K562 (cell line): ENCODE data around the gene LRRC10. TPM values are rescaled to one million over a fixed set of nuclear protein-coding genes. Genes with fewer than 3 reads are reported as not detected.

ENCODE experiments used
- ATAC-seq: fragments of 200-7000 bp; cut with Tn5 transposase; 3 replicates; pipeline ENCODE4 v1.9.1; 2020; ENCODE audit warnings: moderate library complexity
- BruUV-seq: library from RNA; stranded (reverse); fragments of 400-500 nt; replicated peaks from 2 replicates; lab custom pipeline; 2021; lab: Mats Ljungman, UMichigan
- CTCF ChIA-PET: fragments of 300-600 bp; formaldehyde crosslinking; extraction: SDS; loops from one replicate; lab custom pipeline; 2021; ENCODE audit warnings: low intra/inter-chr PET ratio; lab: Yijun Ruan, JAX
- POLR2A ChIA-PET: fragments of 300-600, 350-650 bp; sonication (Branson Sonifier 250); formaldehyde crosslinking; extraction: SDS; loops from one replicate; lab custom pipeline; 2021; ENCODE audit warnings: antibody characterized with exemption, inconsistent platforms; lab: Yijun Ruan, JAX
- DNase-seq, 4 experiments: peaks; one replicate each; pipeline versions ENCODE4 v3.0.0 to v3.0.0-alpha.2; 2011 to 2018; ENCODE audit warnings: low spot score in 3 of 4, mixed read lengths in 3 of 4; ENCODE audit errors: extremely low read depth in 1 of 4
- FAIRE-seq: peaks from 2 replicates; lab custom pipeline; 2011; peaks lifted over from hg19 to GRCh38; lab: Jason Lieb, UNC
- H2AFZ ChIP-seq: 2 replicates; pipeline ENCODE4 v1.6.0; 2011; ENCODE audit warnings: low read depth, low read length, control low read depth, inconsistent platforms
- H3K27ac ChIP-seq: fragments of 200-600 bp; 3 replicates; pipeline ENCODE4 v1.8.0; 2011; ENCODE audit warnings: low read depth, mild to moderate bottlenecking, control low read depth, inconsistent platforms, low read length, moderate library complexity, mixed read lengths; ENCODE audit errors: extremely low read depth
- H3K27me3 ChIP-seq, 2 experiments: fragments of 300-600 bp in 1 of 2; 2 replicates in 1 of 2; 3 replicates in 1 of 2; pipeline versions ENCODE4 v1.6.0 to v1.8.0; 2011; ENCODE audit warnings: inconsistent platforms in 2 of 2, low read length in 2 of 2, mild to moderate bottlenecking in 1 of 2, mixed read lengths in 1 of 2, moderate library complexity in 1 of 2; ENCODE audit not compliant: control insufficient read depth in 2 of 2, insufficient read depth in 2 of 2
- H3K36me3 ChIP-seq: fragments of 300-600 bp; 3 replicates; pipeline ENCODE4 v1.8.0; 2011; ENCODE audit warnings: mild to moderate bottlenecking, low read length, inconsistent platforms; ENCODE audit not compliant: control insufficient read depth, insufficient read depth
- H3K4me1 ChIP-seq, 2 experiments: fragments of 200-600 bp in 1 of 2; replicated peaks in 1 of 2; 2 replicates in 1 of 2; 3 replicates in 1 of 2; pipeline versions ENCODE4 v1.5.1 to v1.8.0; 2011; ENCODE audit warnings: inconsistent platforms in 2 of 2, low read length in 2 of 2, mild to moderate bottlenecking in 1 of 2, mixed read lengths in 1 of 2, moderate library complexity in 1 of 2; ENCODE audit not compliant: control insufficient read depth in 2 of 2, insufficient read depth in 2 of 2
- H3K4me2 ChIP-seq: 2 replicates; pipeline ENCODE4 v1.6.1; 2011; ENCODE audit warnings: low read length, control low read depth, inconsistent platforms, mixed read lengths; ENCODE audit not compliant: insufficient read depth
- H3K4me3 ChIP-seq: fragments of 200-600 bp; sonication (generic), shearing (Covaris generic); 2 replicates; pipeline ENCODE4 v1.5.1; 2016; ENCODE audit warnings: control low read depth, inconsistent platforms
- H3K79me2 ChIP-seq: fragments of 200-600 bp; 3 replicates; pipeline ENCODE4 v1.8.0; 2011; ENCODE audit warnings: low read length, inconsistent platforms; ENCODE audit not compliant: control insufficient read depth, insufficient read depth
- H3K9ac ChIP-seq, 2 experiments: 2 replicates each; pipeline versions ENCODE4 v1.6.0 to v1.6.1; 2011; ENCODE audit warnings: low read depth in 2 of 2, low read length in 2 of 2, control low read depth in 1 of 2, inconsistent platforms in 1 of 2, mild to moderate bottlenecking in 1 of 2, mixed read lengths in 1 of 2; ENCODE audit not compliant: insufficient read depth in 1 of 2
- H3K9me1 ChIP-seq: one replicate; pipeline ENCODE4 v1.6.0; 2011; ENCODE audit warnings: inconsistent platforms, mild to moderate bottlenecking, low read length, moderate library complexity; ENCODE audit not compliant: control insufficient read depth, insufficient read depth
- H3K9me3 ChIP-seq: replicated peaks from 2 replicates; pipeline ENCODE4 v1.5.1; 2011; ENCODE audit warnings: low read depth, low read length, inconsistent platforms; ENCODE audit not compliant: control insufficient read depth, insufficient read depth
- H4K20me1 ChIP-seq: replicated peaks from 2 replicates; pipeline ENCODE4 v1.6.1; 2011; ENCODE audit warnings: low read length, inconsistent platforms, mixed read lengths; ENCODE audit not compliant: control insufficient read depth, insufficient read depth
- AFF1 ChIP-seq, 2 experiments: fragments of 450-650 bp; IDR thresholded peaks; 2 replicates each; pipeline ENCODE4 v1.6.1; 2018; ENCODE audit warnings: mild to moderate bottlenecking in 2 of 2, low read depth in 1 of 2; ENCODE audit not compliant: partially characterized antibody in 2 of 2
- BRCA1 ChIP-seq, 2 experiments: fragments of 450-650 bp in 1 of 2; sonication (generic) in 1 of 2; formaldehyde crosslinking in 1 of 2; IDR thresholded peaks; 2 replicates each; pipeline versions ENCODE4 v1.5.0 to v1.6.1; 2017 to 2020; ENCODE audit warnings: mild to moderate bottlenecking in 1 of 2, missing genetic modification reagents in 1 of 2
- IRF9 ChIP-seq: fragments of 450-650 bp; IDR thresholded peaks from 2 replicates; pipeline ENCODE4 v1.6.1; 2016; ENCODE audit warnings: missing biosample characterization, missing genetic modification characterization
- KDM2B ChIP-seq: fragments of 250-450 bp; sonication (Bioruptor Pico); IDR thresholded peaks from 2 replicates; pipeline ENCODE4 v1.8.0; 2021; ENCODE audit warnings: mild to moderate bottlenecking, moderate library complexity
- MCM5 ChIP-seq: fragments of 450-650 bp; IDR thresholded peaks from 2 replicates; pipeline ENCODE4 v1.6.1; 2016; ENCODE audit warnings: low read depth
- MCM7 ChIP-seq, 2 experiments: fragments of 450-650 bp; IDR thresholded peaks; 2 replicates each; pipeline ENCODE4 v1.6.1; 2016 to 2018
- MTF1 ChIP-seq: fragments of 250-450 bp; sonication (Bioruptor Pico); IDR thresholded peaks from 2 replicates; pipeline ENCODE4 v1.9.0; 2021; ENCODE audit warnings: moderate library complexity, mild to moderate bottlenecking, inconsistent platforms, borderline replicate concordance
- PRMT5 ChIP-seq: sonication (generic); formaldehyde crosslinking; IDR thresholded peaks from 2 replicates; pipeline ENCODE4 v1.5.0; 2020; ENCODE audit warnings: missing genetic modification reagents
- PRPF4 ChIP-seq: fragments of 200-400 bp; formaldehyde crosslinking; IDR thresholded peaks from one replicate; pipeline ENCODE4 v1.6.1; 2017; ENCODE audit warnings: low read length, low read depth, mild to moderate bottlenecking; ENCODE audit not compliant: insufficient read depth, poor library complexity, severe bottlenecking
- RHOXF2B ChIP-seq: fragments of 250-450 bp; sonication (Bioruptor Pico); conservative IDR thresholded peaks from 2 replicates; pipeline ENCODE4 v1.5.1; 2021
- SMC3 ChIP-seq: conservative IDR thresholded peaks from 2 replicates; pipeline ENCODE4 v1.6.1; 2011; ENCODE audit warnings: low read depth, low read length, improper control_type of control experiment; ENCODE audit not compliant: insufficient read depth
- SNIP1 ChIP-seq: fragments of 450-650 bp; IDR thresholded peaks from 2 replicates; pipeline ENCODE4 v1.7.1; 2017; ENCODE audit warnings: low read depth, mild to moderate bottlenecking
- TFE3 ChIP-seq: fragments of 450-650 bp; formaldehyde crosslinking; IDR thresholded peaks from 2 replicates; pipeline ENCODE4 v1.4.0; 2020; ENCODE audit warnings: mild to moderate bottlenecking, mixed read lengths
- USF2 ChIP-seq: sonication (generic); formaldehyde crosslinking; IDR thresholded peaks from 2 replicates; pipeline ENCODE4 v1.5.0; 2020; ENCODE audit warnings: missing genetic modification reagents
- ZNF140 ChIP-seq: fragments of 250-450 bp; sonication (Bioruptor Pico); IDR thresholded peaks from 2 replicates; pipeline ENCODE4 v1.8.0; 2021; ENCODE audit warnings: moderate library complexity, mild to moderate bottlenecking, inconsistent platforms
- WGBS: fragments of 100-300 bp; shearing (Covaris generic); methylation state at CpG from one replicate; pipeline ENCODE4 v1.1.6; 2016; ENCODE audit warnings: low coverage, mixed read lengths; ENCODE audit not compliant: insufficient coverage; ENCODE audit errors: missing lambda C conversion rate; 5-methylcytosine and 5-hydroxymethylcytosine counted together
- in situ Hi-C: fragments of 300-500 bp; cut with MboI; formaldehyde crosslinking; loops from 4 replicates; pipeline ENCODE4 v1.15.0; 2018; ENCODE audit warnings: inconsistent platforms, mixed read lengths
- intact Hi-C: fragments of 100-400 bp; cut with micrococcal nuclease; formaldehyde crosslinking; loops from 2 replicates; pipeline ENCODE4 v1.14.2; 2022
- polyA plus RNA-seq, 8 experiments: library from polyadenylated mRNA; depleted of rRNA in 4 of 8; stranded (reverse) in 5 of 8; unstranded in 3 of 8; fragments of >200 nt; fragmentation: Nextera tagmentation in 2 of 8; fragmentation: Illumina TruSeq in 1 of 8; extraction: Ambion mirVana in 2 of 8; extraction: Trizol in 1 of 8; gene quantifications; 2 replicates each; pipeline versions ENCODE4 v1.2.1 to v1.2.3, GENCODE V29; 2011 to 2014; ENCODE audit warnings: inconsistent platforms in 1 of 8, missing spikeins in 1 of 8
- total RNA-seq, 7 experiments: library from RNA; depleted of rRNA in 6 of 7; stranded (reverse); fragments of >200 nt in 6 of 7; fragmentation: Illumina TruSeq in 2 of 7; extraction: Trizol in 2 of 7; gene quantifications; 2 replicates each; pipeline versions ENCODE4 v1.2.1 to v1.2.3, GENCODE V29; 2011 to 2021; ENCODE audit warnings: low replicate concordance in 1 of 7

The LRRC10 gene
- total and polyA plus RNA-seq, 9 of the 15 experiments (the other 6 are each of a cell fraction or from before 2014, with no cell fraction given) = 0.09 TPM; not detected in 8

GRCh38 chr12:69644511-69644910 lies 33.8 kb upstream of the LRRC10 start (continued):
- no peak for TF ChIP-seq IRF9 (tag)
- TF ChIP-seq SMC3 = no peak
- TF ChIP-seq PRPF4 = no peak
- no peak for TF ChIP-seq SNIP1
- TF ChIP-seq RHOXF2B (CRISPR knock-in tag) = no peak
- TF ChIP-seq KDM2B (CRISPR knock-in tag) = no peak
- TF ChIP-seq USF2 (CRISPR knock-in tag) = no peak
- no peak for TF ChIP-seq BRCA1 (IDR thresholded peaks at IDR 0.05)
- TF ChIP-seq BRCA1 (CRISPR knock-in tag; IDR thresholded peaks at IDR 0.05) = no peak
- TF ChIP-seq MCM7 (IDR thresholded peaks at IDR 0.05) = no peak

GRCh38 chr12:69642531-69642930 lies 31.8 kb upstream of the LRRC10 start:
- Histone ChIP-seq H3K27me3 (no peaks in the 10 kb centered on the region), H3K9me1 (no peaks in the 10 kb centered on the region), H3K9ac (0 out of 4 replicates have a peak overlapping the region, but pooled peaks of 1 of the 2 experiments have one; percentile 27), H3K4me2 (no peak overlapping the region), H2AFZ (peak overlapping the region; percentile 8; the same call in 1 of the 2 replicates), H3K4me3 (no peak overlapping the region), H3K36me3 (no peaks in the 10 kb centered on the region), H3K4me1 (peaks cover 0 to 4% of the 10 kb centered on the region in 2 experiments; a peak in 2 of 5 replicates), H3K79me2 (no peaks in the 10 kb centered on the region), H3K9me3 (no peaks in the 10 kb centered on the region), H3K27ac (no peak overlapping the region), H4K20me1 (no peaks in the 10 kb centered on the region)
- in situ Hi-C loops (no loop called here), intact Hi-C loops (no loop called here)
- POLR2A ChIA-PET = interaction anchor here (1.2 kb wide), 1 partner anchor 137 kb away, joined by 3 read pairs; no protein-coding TSS in a partner anchor
- BruUV-seq = no TSS peak
- WGBS = 26% methylated on average over 6 of the region's 6 CpGs
- ATAC-seq (peak; percentile 32; the same call in 2 of the 3 replicates), FAIRE-seq (no peak), DNase-seq (no peak)
- CTCF ChIA-PET = no interaction called here
- TF ChIP-seq MCM5 (no peak), MTF1 (no peak), ZNF140 (CRISPR knock-in tag) (no peak), TFE3 (no peak), PRMT5 (no peak), AFF1 (IDR thresholded peaks at IDR 0.05; ENCODE audit: low read depth in 1 of 2, partially characterized antibody in 2 of 2) (no peak)
